ENCODE results near the gene CLC.
"Not testable (repeated sequence)": the region's sequence is repeated elsewhere in the genome, so short reads cannot be mapped to it uniquely, and the experiment has no call there.

CLC gene

DNA sequence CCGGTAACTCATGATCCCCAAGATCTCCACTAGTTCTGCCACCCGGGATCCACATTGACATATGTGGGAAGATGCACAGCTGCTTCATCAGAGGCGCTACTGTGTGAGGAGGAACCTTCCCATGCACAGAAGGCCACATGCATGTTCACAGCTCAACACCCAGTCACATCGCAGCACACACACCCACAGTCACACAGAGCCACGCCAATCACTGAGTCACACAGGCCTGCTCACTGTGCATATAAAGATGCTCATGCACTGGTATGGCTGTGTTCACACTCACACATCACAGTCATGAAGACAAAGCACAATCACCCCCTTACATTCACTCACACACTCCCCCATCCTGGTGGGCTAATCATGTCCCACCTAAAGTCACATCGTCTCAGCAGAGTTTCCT is 9.8 kb downstream of the CLC start:
- DNase-seq (ENCODE audit: low spot score): no peak

DNA sequence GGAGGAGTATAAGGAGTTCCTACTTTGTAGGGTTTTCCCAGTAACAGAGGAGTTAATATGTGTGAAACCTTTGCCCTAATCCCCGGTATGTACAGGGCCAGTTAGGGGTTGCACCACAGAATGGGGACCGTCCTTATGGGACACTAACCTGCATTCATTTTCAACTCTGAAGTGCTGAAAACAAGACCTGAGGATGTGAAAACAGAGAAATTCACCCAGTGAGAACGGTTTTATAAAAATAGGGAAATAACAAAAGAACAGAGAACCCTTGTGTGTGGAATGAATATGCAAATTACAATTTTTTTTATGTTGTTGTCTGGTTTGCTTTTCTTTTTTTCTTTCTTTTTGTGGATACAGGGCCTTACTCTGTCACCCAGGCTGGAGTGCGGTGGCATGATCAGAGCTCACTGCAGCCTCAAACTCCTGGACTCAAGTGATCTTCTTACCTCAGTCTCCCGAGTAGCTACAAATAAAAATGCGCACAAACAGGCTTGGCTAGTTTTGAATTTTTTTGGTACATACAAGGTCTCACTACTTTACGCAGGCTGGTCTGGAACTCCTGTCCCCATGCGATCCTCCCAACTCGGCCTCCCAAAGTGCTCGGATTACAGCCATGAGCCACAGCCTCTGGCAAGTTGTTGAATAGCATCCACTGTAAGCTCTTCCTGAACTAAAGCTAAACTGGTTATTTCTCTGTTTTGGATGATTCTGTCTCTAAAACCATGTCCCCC is 10.6 kb downstream of the CLC start:
- no peak for DNase-seq (ENCODE audit: low spot score)

DNA sequence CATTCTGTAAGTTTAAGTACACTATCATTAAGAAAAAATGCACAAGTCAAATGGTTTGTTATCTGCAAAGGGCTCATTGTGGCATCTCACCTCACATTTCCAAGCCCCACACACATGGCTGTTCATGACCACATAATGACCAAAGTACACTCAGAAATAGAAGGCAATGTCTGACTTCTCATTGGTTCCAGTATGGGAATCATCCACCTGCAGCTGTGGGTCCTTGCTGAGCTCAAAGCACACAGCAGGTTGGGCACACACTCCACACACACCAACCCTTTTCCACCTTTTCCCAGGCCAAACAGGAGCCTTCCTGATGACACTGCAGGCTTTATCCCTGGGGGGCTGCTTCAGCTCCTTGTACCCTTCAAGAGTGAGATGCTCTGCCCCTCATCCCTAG is 11.8 kb downstream of the CLC start:
- no peak for DNase-seq (ENCODE audit: low spot score)

DNA sequence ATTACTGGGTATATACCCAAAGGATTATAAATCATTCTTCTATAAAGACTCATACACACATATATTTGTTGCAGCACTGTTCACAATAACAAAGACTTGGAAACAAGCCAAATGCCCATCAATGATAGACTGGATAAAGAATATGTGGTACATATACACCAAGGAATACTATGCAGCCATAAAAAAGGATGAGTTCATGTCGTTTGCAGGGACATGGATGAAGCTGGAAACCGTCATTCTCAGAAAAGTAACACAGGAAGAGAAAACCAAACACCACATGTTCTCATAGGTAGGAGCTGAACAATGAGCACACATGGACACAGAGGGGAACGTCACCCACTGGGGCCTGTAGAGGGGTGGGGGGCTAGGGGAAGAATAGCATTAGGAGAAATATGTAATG is 17.7 kb downstream of the CLC start:
- not testable (repeated sequence) for DNase-seq (ENCODE audit: low spot score)

DNA sequence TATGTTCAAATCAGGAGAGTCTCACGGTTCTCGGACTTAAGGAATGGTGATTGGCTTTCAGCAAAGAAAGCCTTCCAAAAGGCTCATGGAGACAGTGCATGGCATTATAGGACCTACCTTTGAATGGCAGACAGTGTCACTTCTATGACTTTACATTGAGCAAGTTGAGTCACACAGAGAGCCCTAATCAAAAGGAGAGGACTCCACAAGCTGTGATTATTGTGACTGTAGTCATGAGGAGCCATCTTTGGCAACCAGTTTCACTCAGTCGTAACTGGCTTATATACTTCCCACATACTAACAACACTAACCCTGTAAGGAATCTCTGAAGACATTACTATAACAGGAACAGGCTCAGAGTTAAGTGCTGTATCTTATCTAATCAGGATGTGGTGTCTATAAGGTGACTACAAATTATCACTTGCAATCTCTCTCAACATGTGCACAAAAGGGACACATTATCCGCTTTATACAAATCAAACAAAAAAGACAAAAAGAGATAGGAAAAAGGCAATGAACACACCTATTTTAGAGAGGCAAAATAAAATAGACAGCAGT is 27.4 kb downstream of the CLC start:
- DNase-seq (ENCODE audit: low spot score): no peak

DNA sequence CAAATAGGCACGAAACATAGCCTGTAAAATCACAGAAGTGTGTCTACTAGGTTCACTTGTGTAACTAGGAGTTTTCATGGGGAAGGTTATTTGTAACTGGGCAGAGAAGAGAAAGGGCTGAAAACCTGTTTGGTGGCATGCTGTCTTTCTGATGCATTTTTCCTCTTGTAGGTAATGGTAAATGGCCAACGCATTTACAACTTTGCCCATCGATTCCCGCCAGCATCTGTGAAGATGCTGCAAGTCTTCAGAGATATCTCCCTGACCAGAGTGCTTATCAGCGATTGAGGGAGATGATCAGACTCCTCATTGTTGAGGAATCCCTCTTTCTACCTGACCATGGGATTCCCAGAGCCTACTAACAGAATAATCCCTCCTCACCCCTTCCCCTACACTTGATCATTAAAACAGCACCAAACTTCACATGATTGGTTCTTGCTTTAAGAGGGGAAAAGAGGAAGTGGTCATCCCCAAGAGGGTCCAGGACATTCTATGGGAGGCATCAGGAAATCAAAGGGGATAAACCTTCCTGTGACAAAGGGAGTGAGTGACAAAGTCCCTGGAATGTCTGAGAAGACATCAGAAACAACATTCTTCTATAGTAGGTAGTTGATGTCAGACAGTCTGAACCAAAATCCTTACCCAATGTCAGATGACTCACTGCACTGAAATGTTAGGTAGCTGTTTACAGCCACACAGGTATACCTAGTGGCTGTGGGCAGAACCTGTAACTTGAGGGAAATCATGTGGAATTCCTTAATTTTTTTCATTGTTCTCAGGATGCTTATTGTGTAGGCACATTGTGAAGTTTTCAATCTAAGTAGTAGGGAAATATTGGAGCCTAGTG is 28.6 kb downstream of the CLC start:
- no peak for DNase-seq (ENCODE audit: low spot score)

DNA sequence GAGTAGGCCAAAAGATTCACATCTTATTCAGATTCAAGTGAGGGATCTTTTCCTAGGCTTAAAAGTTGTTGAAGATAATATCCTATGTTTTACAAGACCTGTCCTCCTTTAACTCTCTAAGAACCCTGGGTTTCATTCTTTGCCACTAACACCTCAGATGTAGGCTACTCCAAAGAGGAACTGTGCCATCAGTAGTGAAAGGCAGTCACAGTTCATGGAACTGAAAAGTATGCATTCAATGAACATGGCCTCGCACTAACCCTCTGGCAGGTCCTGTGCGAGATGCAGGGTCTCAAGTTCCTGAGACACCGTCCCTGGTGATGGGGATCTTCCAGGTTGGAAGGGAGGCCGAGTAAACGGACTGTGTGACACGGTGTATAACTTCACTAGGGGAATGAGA is 29.2 kb downstream of the CLC start:
- no peak for DNase-seq (ENCODE audit: low spot score)

DNA sequence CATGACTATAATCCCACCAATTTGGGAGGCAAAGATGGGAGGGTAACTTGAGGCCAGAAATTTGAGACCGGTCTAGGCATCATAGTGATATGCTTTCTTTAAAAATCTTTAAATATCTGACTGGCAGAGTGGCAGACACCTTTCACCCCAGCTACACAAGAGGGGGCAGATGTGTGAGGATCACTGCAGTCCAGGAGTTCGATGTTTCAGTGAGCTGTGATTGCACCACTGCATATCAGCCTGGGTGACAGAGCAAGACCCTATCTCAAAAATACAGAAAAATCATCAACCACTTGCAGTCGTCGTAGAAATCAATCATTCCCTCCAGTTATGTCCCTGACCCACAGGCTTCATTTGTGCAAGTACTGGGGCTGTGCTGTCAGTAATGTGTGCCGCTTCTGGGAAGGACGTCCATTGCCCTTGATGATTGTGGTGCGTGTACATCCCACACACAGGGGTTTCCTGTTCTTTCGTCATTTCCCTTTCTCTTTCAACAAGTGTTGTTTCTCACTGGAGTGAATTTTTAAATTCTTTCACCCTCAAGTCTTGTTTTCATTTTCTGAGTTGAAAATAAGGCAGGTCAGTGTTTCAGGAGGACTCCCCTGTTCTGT is 32.1 kb downstream of the CLC start:
- no peak for DNase-seq (ENCODE audit: low spot score)

DNA sequence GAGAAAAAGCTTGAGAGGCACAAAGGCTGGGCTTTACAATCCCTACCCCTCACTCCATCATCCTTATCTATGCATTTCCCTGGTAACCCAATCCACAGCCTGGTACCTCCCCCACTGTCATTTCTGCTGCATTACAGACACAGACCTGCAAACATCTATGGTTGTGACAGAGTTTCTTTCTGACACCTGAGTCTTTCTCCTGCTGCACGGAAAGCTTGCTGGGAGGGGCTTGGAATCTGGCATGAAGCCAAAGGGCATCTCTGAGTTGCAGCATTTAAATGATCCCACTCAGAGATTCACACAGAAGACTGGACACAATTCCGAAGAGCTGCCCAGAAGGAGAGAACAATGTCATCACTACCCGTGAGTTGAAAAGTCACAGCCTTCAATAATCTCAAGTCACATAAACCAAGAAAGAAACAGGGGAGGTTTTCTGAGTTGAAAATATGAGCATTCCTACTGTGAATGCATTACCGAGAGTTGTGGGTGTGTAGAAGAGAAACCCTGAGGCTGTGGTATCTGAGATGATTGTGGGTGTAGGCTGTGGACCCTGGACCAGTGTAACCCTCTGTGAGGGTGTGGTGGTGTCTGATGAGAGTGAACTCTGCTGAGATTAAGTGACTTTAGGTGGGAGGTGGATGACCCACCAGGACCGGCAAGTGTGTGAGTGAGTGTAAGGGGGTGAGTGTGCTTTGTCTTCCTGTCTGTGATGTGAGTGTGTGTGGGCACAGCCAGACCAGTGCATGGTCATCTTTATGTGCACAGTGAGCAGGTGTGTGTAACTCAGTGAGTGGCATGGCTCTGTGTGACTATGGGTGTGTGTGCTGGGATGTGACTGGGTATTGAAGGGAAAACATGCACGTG is 33.4 kb downstream of the CLC start, which contains the start of gene LGALS14:
LGALS14 (plus strand) TSS at position 301 of the 864 bp plus-strand sequence; CDS start at position 349, 48 bp downstream.
- no peak for DNase-seq (ENCODE audit: low spot score)

DNA sequence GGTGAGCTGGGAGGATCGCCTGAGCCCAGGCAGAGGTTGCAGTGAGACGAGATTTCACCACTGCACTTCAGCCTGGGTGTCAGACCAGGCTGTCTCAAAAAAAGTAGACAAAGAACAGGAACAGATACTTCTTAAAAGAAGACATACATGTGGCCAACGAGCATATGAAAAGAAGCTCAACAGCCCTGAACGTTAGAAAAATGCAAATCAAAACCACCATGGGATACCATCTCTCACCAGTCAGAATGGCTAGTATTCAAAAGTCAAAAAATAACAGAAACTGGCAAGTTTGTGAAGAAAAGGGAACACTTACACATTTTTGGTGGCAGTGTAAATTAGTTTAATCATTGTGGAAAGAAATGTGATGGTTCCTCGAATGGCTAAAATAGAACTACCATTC is 36.5 kb downstream of the CLC start:
- DNase-seq (ENCODE audit: low spot score): no peak

DNA sequence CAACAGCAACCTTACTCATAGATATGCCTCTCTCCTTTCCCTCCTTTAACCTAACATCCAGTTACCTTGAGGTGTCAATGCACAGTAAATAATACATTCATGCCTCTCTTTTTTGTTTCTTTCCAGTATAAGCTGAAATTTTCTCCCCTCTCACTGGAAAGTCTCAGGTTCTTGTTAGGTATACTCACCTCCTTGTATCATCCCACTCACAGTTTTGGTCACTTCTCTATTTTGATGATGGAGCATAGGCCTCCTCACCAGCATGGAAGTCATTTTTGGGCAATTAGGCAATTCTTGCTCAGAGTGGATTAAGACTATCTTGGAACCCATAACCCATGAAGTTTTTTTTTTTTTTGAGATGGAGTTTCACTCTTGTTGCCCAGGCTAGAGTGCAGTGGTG is 39.3 kb downstream of the CLC start:
- no peak for DNase-seq (ENCODE audit: low spot score)

DNA sequence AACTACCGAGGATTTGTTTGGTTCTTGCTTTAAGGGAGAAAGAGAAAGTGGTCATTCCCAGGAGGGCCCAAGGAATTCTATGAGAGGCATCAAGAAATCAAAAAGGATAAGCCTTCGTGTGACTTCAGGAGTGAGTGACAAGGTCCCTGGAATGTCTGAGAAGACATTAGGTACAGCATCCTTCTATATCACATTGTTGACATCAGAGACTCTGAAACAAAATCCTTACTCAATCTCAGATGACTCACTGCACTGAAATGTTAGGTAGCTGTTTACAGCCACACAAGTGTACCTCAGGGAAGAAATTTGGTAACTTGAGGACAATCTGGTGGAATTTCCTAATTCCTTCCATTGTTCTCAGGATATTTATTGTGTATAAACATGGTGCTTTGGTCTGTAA is 41.4 kb downstream of the CLC start:
- no peak for DNase-seq (ENCODE audit: low spot score)

DNA sequence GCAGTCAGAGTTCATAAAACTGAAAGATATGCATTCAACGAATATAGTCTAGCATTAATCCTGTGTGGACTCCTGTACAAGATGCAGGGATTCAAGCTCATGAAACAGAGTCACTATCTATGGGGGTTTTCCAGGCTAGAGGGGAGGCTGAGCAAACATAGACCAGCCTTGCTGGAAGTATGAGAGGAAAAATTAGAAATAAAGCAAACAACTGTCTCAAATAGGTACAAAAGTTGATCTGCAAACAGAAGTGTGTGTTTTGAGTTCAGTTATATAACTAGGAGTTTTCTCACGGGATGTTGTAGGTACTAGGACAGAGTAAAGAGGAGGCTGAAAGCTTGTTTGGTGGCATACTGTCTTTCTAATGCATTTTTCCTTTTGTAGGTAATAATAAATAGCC is 42.1 kb downstream of the CLC start:
- DNase-seq (ENCODE audit: low spot score): no peak

DNA sequence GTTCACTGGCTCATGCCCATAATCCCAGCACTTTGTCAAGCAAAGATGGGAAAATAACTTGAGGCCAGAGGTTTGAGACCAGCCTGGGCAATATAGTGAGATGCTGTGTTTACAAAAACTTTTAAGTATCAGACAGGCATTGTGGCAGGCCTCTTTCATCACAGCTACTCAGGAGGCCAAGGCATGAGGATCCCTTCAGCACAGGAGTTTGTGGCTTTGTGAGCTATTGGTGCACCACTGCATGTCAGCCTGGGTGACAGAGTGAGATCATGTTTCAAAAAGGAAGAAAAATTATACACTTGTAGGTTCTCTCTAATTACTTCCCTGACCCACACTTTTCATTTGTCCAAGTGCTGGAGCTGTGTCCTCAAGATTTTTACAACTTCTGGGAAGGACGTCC is 45.0 kb downstream of the CLC start:
- no peak for DNase-seq (ENCODE audit: low spot score)

DNA sequence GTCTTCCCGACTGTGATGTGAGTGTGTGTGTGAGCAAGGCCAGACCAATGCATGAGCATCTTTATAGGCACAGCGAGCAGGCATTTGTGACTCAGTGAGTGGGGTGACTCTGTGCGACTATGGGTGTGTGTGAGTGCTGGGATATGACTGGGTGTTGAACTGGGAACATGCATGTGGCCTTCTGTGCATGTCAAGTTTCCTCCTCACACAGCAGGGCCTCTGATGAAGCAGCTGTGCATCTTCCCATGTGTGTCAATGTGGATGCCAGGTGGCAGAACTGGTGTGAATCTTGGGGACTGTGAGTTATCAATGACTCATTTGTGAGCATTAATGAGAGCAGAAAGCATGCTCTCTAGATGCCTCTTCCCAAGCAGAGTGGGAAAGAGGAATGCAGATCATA is 45.7 kb downstream of the CLC start:
- DNase-seq (ENCODE audit: low spot score): no peak

DNA sequence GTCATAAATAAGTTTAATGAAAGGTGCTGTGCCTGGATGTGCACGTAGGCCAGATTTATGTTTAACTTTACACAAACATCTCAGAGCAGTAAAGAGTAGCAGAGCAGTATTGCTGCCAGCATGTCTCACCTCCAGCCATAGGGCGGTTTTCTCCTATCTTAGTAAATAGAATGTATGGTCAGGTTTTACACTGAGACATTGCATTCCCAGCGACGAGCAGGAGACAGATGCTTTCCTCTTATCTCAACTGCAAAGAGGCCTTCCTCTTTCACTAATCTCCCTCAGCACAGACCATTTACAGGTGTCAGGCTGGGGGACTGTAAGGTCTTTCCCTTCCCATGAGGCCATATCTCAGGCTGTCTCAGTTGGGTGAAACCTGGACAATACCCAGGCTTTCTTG is 49.2 kb downstream of the CLC start:
- DNase-seq (ENCODE audit: low spot score): not testable (repeated sequence)

DNA sequence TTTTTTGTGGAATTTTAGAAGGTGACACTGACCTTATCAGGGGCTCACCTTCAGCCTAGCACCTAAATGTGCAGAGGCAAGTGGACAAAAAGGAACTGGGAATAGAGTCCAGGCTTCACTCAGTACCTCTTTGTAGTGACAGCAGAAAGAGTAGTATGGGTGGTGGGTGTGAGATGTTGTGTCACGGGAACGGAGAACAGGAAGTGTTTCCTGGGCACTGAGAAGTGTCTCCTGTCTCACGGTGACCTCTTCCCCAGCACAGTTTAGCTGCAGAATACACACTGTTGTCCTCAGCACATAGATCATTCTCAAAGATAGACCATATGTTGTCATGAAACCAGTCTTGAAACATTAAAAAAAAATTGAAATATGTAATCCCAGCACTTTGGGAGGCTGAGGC is 51.1 kb downstream of the CLC start:
- DNase-seq (ENCODE audit: low spot score): no peak

DNA sequence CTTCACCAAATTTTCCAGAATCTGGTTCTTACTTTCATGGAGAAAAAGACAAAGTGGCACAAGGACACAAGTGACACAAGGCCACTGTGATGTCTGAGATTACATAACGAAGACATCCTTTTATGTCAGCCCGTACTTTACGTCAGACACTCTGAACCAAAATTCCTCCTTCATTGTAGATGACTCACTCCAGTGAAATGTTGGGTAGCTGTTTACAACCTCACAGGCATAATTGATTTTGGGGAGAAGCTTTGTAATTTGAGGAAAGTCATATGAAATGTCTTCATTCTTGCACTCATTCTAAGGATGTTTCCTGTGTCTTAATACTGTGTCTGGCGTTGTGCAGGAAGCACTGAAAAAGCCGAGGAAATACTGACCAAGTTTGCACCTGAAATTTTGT is 53.6 kb downstream of the CLC start:
- no peak for DNase-seq (ENCODE audit: low spot score)

DNA sequence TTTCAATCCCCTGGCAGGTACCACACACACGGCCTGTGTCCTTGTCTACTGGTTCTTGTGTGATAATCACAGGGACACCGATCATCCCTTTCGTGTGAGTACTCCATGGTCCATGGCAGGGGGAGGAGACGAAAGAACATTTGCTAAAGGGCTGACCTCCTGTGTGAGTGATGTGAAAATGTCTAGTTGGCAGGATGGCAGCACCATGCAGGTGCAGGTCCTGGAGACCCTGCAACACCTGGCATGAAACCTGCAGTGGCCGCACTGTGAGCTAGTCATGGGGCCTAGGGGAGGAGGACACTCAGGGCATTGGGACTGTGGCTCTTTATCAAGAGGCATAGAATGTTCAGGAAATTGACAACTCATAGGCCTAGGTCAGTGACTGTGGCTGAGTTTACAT is 56.4 kb downstream of the CLC start:
- DNase-seq (ENCODE audit: low spot score): no peak
